GM18499 (cell line): ENCODE results near the gene GLT6D1.

Experiments
- ATAC-seq: cut with Tn5 transposase; IDR thresholded peaks from one replicate; pipeline ENCODE4 v1.9.1; 2021; ENCODE audit warnings: moderate number of reproducible peaks; ENCODE audit not compliant: insufficient read depth, unreplicated experiment

GLT6D1 gene

GRCh38 chr9:135666534-135667462 lies 27.5 kb upstream of the GLT6D1 start:
- no peak for ATAC-seq

- no peak for ATAC-seq
Observed at GRCh38 chr9:135665795-135666189, 26.5 kb upstream of the GLT6D1 start.

- ATAC-seq: no peak
Observed at GRCh38 chr9:135664801-135665794, 25.8 kb upstream of the GLT6D1 start.

- no peak for ATAC-seq
Observed at GRCh38 chr9:135664266-135664665, 24.9 kb upstream of the GLT6D1 start.

- no peak for ATAC-seq
Observed at GRCh38 chr9:135663857-135664256, 24.5 kb upstream of the GLT6D1 start.

GRCh38 chr9:135663451-135663770 lies 24.1 kb upstream of the GLT6D1 start:
- no peak for ATAC-seq

- no peak for ATAC-seq
Observed at GRCh38 chr9:135662758-135663450, 23.6 kb upstream of the GLT6D1 start, which contains the start of gene LCN9. LCN9 (plus strand) TSS chr9:135663309; CDS start chr9:135663322, 13 bp downstream.

- no peak for ATAC-seq
Observed at GRCh38 chr9:135661816-135662560, 22.6 kb upstream of the GLT6D1 start.

GRCh38 chr9:135660407-135660806 lies 21.1 kb upstream of the GLT6D1 start:
- no peak for ATAC-seq

GRCh38 chr9:135659252-135659651 lies 19.9 kb upstream of the GLT6D1 start:
- no peak for ATAC-seq

- no peak for ATAC-seq
Observed at GRCh38 chr9:135657416-135657815, 18.1 kb upstream of the GLT6D1 start.

GRCh38 chr9:135655317-135655716 lies 16.0 kb upstream of the GLT6D1 start:
- no peak for ATAC-seq

GRCh38 chr9:135650408-135650807 lies 11.1 kb upstream of the GLT6D1 start:
- no peak for ATAC-seq

GRCh38 chr9:135649508-135649907 lies 10.2 kb upstream of the GLT6D1 start:
- ATAC-seq: no peak

GRCh38 chr9:135648494-135649410 lies 9.4 kb upstream of the GLT6D1 start:
- no peak for ATAC-seq

GRCh38 chr9:135647884-135648283 lies 8.5 kb upstream of the GLT6D1 start:
- ATAC-seq: no peak

- ATAC-seq: no peak
Observed at GRCh38 chr9:135644631-135645218, 5.4 kb upstream of the GLT6D1 start.

GRCh38 chr9:135641745-135642144 lies 2.4 kb upstream of the GLT6D1 start:
- no peak for ATAC-seq
